K562 (cell line): Measurements from ENCODE around the gene C1orf74. TPM values are rescaled to one million over a fixed set of nuclear protein-coding genes. Genes with fewer than 3 reads are reported as not detected.

Source experiments
- ATF7 ChIP-seq: fragments of 450-650 bp; IDR thresholded peaks from 2 replicates; pipeline ENCODE4 v1.7.1; 2014; ENCODE audit warnings: mild to moderate bottlenecking, moderate library complexity
- ELF1 ChIP-seq: fragments of 200-800 bp; sonication (Bioruptor generic); IDR thresholded peaks from 2 replicates; pipeline ENCODE4 v1.6.1; 2016; ENCODE audit warnings: missing genetic modification characterization, missing compliant biosample characterization
- ETV6 ChIP-seq, 3 experiments: fragments of 150-350 bp in 1 of 3; sonication (generic) in 1 of 3; formaldehyde crosslinking in 1 of 3; IDR thresholded peaks; 2 replicates each; pipeline versions ENCODE4 v1.6.1 to v1.8.0; 2014 to 2022; ENCODE audit warnings: borderline replicate concordance in 2 of 3, low read depth in 2 of 3, antibody characterized with exemption in 1 of 3, low read length in 1 of 3, mild to moderate bottlenecking in 1 of 3, missing genetic modification reagents in 1 of 3
- HMG20B ChIP-seq: fragments of 250-450 bp; sonication (Bioruptor Pico); IDR thresholded peaks from 2 replicates; pipeline ENCODE4 v1.5.0; 2021; ENCODE audit warnings: mild to moderate bottlenecking
- HOXB6 ChIP-seq: fragments of 250-450 bp; sonication (Bioruptor Pico); IDR thresholded peaks from 2 replicates; pipeline ENCODE4 v1.5.1; 2022; ENCODE audit warnings: mild to moderate bottlenecking, borderline replicate concordance
- KAT7 ChIP-seq: sonication (generic); formaldehyde crosslinking; IDR thresholded peaks from 2 replicates; pipeline ENCODE4 v1.8.0; 2022; ENCODE audit warnings: missing genetic modification reagents, mild to moderate bottlenecking, borderline replicate concordance
- LEF1 ChIP-seq: fragments of 450-650 bp; IDR thresholded peaks from 2 replicates; pipeline ENCODE4 v1.6.1; 2016; ENCODE audit warnings: mild to moderate bottlenecking
- MCM3 ChIP-seq: fragments of 450-650 bp; IDR thresholded peaks from 2 replicates; pipeline ENCODE4 v1.6.1; 2016
- NBN ChIP-seq: fragments of 450-650 bp; IDR thresholded peaks from 2 replicates; pipeline ENCODE4 v1.6.1; 2016; ENCODE audit warnings: low read depth, mild to moderate bottlenecking
- NFIC ChIP-seq: fragments of 450-650 bp; IDR thresholded peaks from 2 replicates; pipeline ENCODE4 v1.6.1; 2017; ENCODE audit warnings: mild to moderate bottlenecking, inconsistent platforms
- PHTF2 ChIP-seq: fragments of 250-450 bp; sonication (Bioruptor Pico); IDR thresholded peaks from 2 replicates; pipeline ENCODE4 v1.5.0; 2021; ENCODE audit warnings: mild to moderate bottlenecking
- SIX5 ChIP-seq, 2 experiments: IDR thresholded peaks; 2 replicates each; pipeline ENCODE4 v1.6.1; 2011; ENCODE audit warnings: low read length in 2 of 2, borderline replicate concordance in 1 of 2, low read depth in 1 of 2, mild to moderate bottlenecking in 1 of 2, moderate library complexity in 1 of 2; ENCODE audit not compliant: insufficient read depth in 1 of 2
- SMC3 ChIP-seq: conservative IDR thresholded peaks from 2 replicates; pipeline ENCODE4 v1.6.1; 2011; ENCODE audit warnings: low read depth, low read length, improper control_type of control experiment; ENCODE audit not compliant: insufficient read depth
- STAG1 ChIP-seq: sonication (generic); formaldehyde crosslinking; IDR thresholded peaks from 2 replicates; pipeline ENCODE4 v1.5.0; 2020; ENCODE audit warnings: missing genetic modification reagents, borderline replicate concordance
- ZFP36 ChIP-seq: fragments of 150-350 bp; IDR thresholded peaks from 2 replicates; pipeline ENCODE4 v1.6.1; 2018; ENCODE audit warnings: low read length, low read depth; ENCODE audit not compliant: partially characterized antibody
- ZNF583 ChIP-seq: fragments of 250-450 bp; sonication (Bioruptor Pico); IDR thresholded peaks from 2 replicates; pipeline ENCODE4 v1.4.0; 2020
- polyA plus RNA-seq, 8 experiments: library from polyadenylated mRNA; depleted of rRNA in 4 of 8; stranded (reverse) in 5 of 8; unstranded in 3 of 8; fragments of >200 nt; fragmentation: Nextera tagmentation in 2 of 8; fragmentation: Illumina TruSeq in 1 of 8; extraction: Ambion mirVana in 2 of 8; extraction: Trizol in 1 of 8; gene quantifications; 2 replicates each; pipeline versions ENCODE4 v1.2.1 to v1.2.3, GENCODE V29; 2011 to 2014; ENCODE audit warnings: inconsistent platforms in 1 of 8, missing spikeins in 1 of 8
- total RNA-seq, 7 experiments: library from RNA; depleted of rRNA in 6 of 7; stranded (reverse); fragments of >200 nt in 6 of 7; fragmentation: Illumina TruSeq in 2 of 7; extraction: Trizol in 2 of 7; gene quantifications; 2 replicates each; pipeline versions ENCODE4 v1.2.1 to v1.2.3, GENCODE V29; 2011 to 2021; ENCODE audit warnings: low replicate concordance in 1 of 7
- TF ChIP-seq, protein P1 (sequence below): sonication (generic); IDR thresholded peaks from 2 replicates; pipeline ENCODE4 v1.6.1; 2016
- TF ChIP-seq, protein P2 (sequence below): sonication (generic); formaldehyde crosslinking; IDR thresholded peaks from 2 replicates; pipeline ENCODE4 v1.8.1; 2023; ENCODE audit warnings: mild to moderate bottlenecking, missing genetic modification reagents
- TF ChIP-seq, protein P3 (sequence below), 2 experiments: fragments of 450-650 bp; conservative IDR thresholded peaks; 2 replicates each; pipeline ENCODE4 v1.6.1; 2017; ENCODE audit warnings: mild to moderate bottlenecking in 2 of 2, moderate library complexity in 2 of 2
- TF ChIP-seq, protein P4 (sequence below): sonication (generic); formaldehyde crosslinking; IDR thresholded peaks from 2 replicates; pipeline ENCODE4 v1.5.0; 2020; ENCODE audit warnings: missing genetic modification reagents
- TF ChIP-seq, protein P5 (sequence below): conservative IDR thresholded peaks from 2 replicates; pipeline ENCODE4 v1.6.1; 2011; ENCODE audit warnings: low read depth, mild to moderate bottlenecking, low read length; ENCODE audit not compliant: control insufficient read depth

C1orf74 gene
- total and polyA plus RNA-seq, 9 of the 15 experiments (the other 6 are each of a cell fraction or from before 2014, with no cell fraction given): 4.0 to 7.6 (median 5.7) TPM

DNA sequence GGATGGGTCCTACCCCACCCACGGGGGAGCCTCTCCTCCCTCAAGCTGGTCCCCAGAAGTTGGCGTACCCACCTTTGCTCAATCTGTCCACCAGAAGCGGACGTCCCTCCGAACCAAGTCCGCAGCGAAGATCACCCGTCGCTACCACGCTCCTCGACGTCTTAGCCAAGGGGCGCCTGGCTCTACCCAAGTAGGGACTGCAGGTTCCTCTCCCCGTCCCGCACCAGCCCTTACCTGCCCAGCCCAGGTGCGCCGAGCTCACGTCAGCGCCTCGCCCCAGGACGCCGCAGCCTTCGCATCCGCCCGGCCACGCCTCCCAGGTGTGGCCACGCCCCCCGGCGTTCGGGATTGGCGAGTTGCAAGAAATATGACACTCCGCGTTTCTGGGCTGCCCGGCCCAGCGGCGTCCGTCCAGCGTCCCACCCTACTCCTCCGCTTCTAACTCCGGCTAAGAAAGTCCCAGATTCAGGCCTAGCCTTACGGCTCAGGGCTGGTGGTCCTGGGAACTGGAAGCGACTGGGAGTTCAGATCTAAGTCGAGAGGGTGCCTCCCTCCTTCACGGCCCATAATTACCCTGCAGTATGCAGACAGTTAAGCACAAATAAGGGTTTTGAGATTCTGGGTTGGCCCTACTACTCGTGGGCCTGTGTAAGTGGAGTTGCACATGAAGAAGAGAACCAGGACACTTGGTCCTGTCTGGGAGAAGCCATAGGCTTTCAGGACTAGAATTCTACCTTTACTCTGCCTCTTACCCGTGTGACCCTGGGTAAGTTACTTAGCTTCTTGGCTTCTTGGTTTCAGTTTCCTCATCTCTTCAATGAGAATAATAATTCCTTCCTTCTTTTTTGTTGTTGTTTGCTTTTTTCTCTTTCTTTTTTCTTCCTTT, 21.8 kb upstream of the C1orf74 start, which contains the start of gene IRF6 (continued):
- no peak for TF ChIP-seq PHTF2 (CRISPR knock-in tag)
- peak; percentile 51 for TF ChIP-seq NFIC
- TF ChIP-seq KAT7 (CRISPR knock-in tag): no peak
- TF ChIP-seq HMG20B (CRISPR knock-in tag): no peak
- no peak for TF ChIP-seq HOXB6
- TF ChIP-seq, protein P1, sequence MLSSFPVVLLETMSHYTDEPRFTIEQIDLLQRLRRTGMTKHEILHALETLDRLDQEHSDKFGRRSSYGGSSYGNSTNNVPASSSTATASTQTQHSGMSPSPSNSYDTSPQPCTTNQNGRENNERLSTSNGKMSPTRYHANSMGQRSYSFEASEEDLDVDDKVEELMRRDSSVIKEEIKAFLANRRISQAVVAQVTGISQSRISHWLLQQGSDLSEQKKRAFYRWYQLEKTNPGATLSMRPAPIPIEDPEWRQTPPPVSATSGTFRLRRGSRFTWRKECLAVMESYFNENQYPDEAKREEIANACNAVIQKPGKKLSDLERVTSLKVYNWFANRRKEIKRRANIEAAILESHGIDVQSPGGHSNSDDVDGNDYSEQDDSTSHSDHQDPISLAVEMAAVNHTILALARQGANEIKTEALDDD: no peak
- TF ChIP-seq, protein P2, sequence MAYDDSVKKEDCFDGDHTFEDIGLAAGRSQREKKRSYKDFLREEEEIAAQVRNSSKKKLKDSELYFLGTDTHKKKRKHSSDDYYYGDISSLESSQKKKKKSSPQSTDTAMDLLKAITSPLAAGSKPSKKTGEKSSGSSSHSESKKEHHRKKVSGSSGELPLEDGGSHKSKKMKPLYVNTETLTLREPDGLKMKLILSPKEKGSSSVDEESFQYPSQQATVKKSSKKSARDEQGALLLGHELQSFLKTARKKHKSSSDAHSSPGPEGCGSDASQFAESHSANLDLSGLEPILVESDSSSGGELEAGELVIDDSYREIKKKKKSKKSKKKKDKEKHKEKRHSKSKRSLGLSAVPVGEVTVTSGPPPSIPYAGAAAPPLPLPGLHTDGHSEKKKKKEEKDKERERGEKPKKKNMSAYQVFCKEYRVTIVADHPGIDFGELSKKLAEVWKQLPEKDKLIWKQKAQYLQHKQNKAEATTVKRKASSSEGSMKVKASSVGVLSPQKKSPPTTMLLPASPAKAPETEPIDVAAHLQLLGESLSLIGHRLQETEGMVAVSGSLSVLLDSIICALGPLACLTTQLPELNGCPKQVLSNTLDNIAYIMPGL (CRISPR knock-in tag): peak; percentile 35; the same call in 1 of the 2 replicates
- TF ChIP-seq STAG1 (CRISPR knock-in tag): no peak
- TF ChIP-seq MCM3: no peak
- peak in 1 of 2 experiments; percentile 30; a peak in 1 of 4 replicates for TF ChIP-seq SIX5 (IDR thresholded peaks at IDR 0.05; ENCODE audit: borderline replicate concordance in 1 of 2, insufficient read depth in 1 of 2, low read depth in 1 of 2, low read length in 2 of 2)
- TF ChIP-seq ZFP36: no peak
- TF ChIP-seq ELF1 (tag): no peak
- TF ChIP-seq, protein P3, sequence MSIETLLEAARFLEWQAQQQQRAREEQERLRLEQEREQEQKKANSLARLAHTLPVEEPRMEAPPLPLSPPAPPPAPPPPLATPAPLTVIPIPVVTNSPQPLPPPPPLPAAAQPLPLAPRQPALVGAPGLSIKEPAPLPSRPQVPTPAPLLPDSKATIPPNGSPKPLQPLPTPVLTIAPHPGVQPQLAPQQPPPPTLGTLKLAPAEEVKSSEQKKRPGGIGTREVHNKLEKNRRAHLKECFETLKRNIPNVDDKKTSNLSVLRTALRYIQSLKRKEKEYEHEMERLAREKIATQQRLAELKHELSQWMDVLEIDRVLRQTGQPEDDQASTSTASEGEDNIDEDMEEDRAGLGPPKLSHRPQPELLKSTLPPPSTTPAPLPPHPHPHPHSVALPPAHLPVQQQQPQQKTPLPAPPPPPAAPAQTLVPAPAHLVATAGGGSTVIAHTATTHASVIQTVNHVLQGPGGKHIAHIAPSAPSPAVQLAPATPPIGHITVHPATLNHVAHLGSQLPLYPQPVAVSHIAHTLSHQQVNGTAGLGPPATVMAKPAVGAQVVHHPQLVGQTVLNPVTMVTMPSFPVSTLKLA (conservative IDR thresholded peaks at IDR 0.05): 0 out of 4 replicates have a peak, but pooled peaks of 1 of the 2 experiments have one; percentile 32
- no peak for TF ChIP-seq ZNF583 (CRISPR knock-in tag)
- TF ChIP-seq NBN: peak; percentile 79
- TF ChIP-seq, protein P4, sequence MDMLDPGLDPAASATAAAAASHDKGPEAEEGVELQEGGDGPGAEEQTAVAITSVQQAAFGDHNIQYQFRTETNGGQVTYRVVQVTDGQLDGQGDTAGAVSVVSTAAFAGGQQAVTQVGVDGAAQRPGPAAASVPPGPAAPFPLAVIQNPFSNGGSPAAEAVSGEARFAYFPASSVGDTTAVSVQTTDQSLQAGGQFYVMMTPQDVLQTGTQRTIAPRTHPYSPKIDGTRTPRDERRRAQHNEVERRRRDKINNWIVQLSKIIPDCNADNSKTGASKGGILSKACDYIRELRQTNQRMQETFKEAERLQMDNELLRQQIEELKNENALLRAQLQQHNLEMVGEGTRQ (CRISPR knock-in tag): no peak
- no peak for TF ChIP-seq LEF1
- peak in 1 of 2 experiments; percentile 23; a peak in 1 of 4 replicates for TF ChIP-seq ETV6 (IDR thresholded peaks at IDR 0.05; ENCODE audit: borderline replicate concordance in 1 of 2, low read depth in 2 of 2, low read length in 1 of 2)
- TF ChIP-seq ETV6 (CRISPR knock-in tag; IDR thresholded peaks at IDR 0.05; ENCODE audit: borderline replicate concordance): no peak
- TF ChIP-seq ATF7: peak; percentile 75; the same call in 1 of the 2 replicates
- no peak for TF ChIP-seq SMC3
- TF ChIP-seq, protein P5, sequence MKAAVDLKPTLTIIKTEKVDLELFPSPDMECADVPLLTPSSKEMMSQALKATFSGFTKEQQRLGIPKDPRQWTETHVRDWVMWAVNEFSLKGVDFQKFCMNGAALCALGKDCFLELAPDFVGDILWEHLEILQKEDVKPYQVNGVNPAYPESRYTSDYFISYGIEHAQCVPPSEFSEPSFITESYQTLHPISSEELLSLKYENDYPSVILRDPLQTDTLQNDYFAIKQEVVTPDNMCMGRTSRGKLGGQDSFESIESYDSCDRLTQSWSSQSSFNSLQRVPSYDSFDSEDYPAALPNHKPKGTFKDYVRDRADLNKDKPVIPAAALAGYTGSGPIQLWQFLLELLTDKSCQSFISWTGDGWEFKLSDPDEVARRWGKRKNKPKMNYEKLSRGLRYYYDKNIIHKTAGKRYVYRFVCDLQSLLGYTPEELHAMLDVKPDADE: 0 out of 2 replicates have a peak, but pooled peaks have one; percentile 32
